HG02884 (cell line): ENCODE results near the gene UBE2N.

Experiments used
- ATAC-seq: cut with Tn5 transposase; IDR thresholded peaks from one replicate; pipeline ENCODE4 v1.9.1; 2021; ENCODE audit warnings: mild to moderate bottlenecking, moderate library complexity; ENCODE audit not compliant: unreplicated experiment

The UBE2N gene

GRCh38 chr12:93441617-93442410 is at the start of gene UBE2N:
UBE2N (minus strand) TSS chr12:93441947; CDS start chr12:93441884, 63 bp downstream.
- ATAC-seq: peak; percentile 76

DNA sequence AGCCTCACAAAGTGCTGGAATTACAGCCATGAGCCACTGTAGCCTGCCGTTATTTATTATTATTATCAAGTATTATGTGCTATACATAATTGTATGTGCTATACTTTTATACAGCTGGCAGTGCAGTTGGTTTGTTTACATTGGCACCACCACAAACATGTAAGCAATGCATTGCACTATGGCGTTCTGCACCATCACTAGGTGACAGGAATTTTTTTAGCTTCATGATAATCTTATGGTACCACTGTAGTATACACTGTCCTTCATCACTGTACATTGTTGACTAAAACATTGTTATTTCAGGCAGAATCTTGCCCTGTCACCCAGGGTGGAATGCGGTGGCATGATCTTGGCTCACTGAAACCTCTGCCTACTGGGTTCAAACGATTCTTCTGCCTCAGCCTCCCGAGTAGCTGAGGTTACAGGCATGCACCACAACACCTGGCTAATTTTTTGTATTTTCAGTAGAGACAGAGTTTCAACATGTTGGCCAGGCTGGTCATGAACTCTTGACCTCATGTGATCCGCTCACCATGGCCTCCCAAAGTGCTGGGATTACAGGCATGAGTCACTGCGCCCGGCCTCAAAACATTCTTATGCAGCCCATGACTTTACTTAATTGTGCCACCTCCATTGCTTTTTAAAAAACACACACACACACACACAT is 42.7 kb upstream of the UBE2N start:
- no peak for ATAC-seq

GRCh38 chr12:93483151-93483807 is 41.5 kb upstream of the UBE2N start:
- no peak for ATAC-seq

DNA sequence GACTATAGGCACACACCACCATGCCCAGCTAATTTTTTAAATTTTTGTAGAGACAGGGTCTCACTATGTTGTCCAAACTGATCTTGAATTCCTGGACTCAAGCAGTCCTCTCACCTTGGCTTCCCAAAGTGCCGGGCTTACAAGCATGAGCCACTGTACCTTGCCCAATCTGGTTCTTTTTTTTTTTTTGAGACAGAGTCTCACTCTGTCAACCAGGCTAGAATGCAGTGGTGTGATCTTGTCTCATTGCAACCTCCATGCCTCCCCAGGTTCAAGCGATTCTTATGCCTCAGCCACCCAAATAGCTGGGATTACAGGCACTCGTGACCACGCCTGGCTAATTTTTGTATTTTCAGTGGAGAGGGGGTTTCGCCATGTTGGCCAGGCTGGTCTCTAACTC is 41.0 kb upstream of the UBE2N start:
- ATAC-seq: no peak

DNA sequence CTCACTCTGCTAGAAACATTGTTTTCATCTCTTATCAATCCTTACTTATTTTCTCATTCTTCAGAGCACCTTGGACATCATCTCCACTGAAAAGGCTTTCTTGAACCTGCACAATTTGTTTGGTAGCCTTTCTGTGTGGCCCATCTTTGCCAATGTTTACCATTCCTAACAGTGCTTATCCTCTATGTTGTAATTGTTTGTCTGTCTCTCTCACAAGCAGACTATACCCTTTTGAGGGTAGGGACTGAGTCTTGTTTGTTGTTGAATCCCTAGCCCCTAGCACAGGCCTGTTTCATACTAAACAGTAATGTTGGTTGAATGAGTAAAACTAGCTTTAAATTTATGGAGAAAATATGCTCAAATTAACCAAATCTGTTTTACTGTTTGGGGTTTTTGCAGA is 34.8 kb upstream of the UBE2N start:
- no peak for ATAC-seq

GRCh38 chr12:93469386-93469785 is 27.6 kb upstream of the UBE2N start:
- no peak for ATAC-seq

DNA sequence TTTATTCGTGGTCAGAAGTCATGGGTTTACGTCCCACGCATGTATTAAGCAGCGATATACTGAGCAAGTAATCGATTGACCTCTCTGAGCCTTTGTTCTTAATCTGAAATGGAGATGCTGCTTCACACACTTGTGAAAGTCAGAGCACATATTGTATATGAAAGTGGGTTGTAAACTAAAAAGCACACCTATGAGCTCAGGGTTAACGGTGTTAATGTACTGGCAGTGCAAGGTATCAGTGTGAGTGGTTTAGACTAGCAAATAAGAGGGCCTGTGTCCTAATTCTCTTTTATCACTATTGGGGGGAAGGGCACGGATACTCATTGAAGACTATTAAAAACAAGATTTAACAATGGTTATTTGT is 26.2 kb upstream of the UBE2N start:
- ATAC-seq: peak; percentile 24

GRCh38 chr12:93467351-93468007 is 25.7 kb upstream of the UBE2N start, which contains the start of gene MRPL42:
MRPL42 (plus strand) TSS chr12:93467514; CDS start chr12:93469286, 1,772 bp downstream.
- ATAC-seq: peak; percentile 86

- peak; percentile 12 for ATAC-seq
Observed at GRCh38 chr12:93466625-93467350, 25.0 kb upstream of the UBE2N start.

DNA sequence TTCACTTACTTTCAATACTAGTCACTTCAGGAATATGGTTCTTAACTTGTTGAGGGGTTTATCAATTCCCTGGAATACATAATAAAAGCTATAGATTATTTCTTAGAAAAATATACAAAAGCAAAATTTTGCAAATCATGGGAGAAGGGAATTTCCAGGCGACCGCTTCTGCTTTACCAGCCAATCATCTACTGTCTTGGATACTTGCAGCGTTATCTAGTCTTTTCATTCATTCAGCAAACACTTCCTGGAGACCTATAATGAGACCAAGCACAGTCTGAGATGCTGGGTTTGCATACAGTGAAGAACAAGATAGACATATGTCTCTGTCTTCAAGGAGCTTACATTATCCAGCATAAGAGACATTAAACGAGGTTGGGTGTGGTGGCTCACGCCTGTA is 24.1 kb upstream of the UBE2N start:
- no peak for ATAC-seq

- ATAC-seq: no peak
Observed at GRCh38 chr12:93461503-93461902, 19.8 kb upstream of the UBE2N start.

DNA sequence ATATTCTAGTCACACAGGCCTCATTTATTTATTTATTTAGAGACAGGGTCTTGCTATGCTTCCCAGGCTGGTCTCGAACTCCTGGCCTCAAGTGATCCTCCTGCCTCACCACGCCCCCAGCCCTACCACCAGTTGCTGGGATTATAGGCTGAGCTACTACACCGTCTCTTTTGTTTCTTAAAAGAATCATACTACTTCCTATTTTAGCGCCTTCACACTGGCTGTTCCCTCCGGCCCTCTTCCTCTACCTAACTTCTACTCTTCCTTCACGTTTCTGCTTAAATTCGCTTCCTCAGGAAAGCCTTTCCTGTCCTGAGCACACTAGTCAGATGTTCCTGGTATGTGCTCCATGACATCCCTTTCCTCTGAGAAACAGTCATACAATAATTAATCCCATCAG is 19.2 kb upstream of the UBE2N start:
- no peak for ATAC-seq

DNA sequence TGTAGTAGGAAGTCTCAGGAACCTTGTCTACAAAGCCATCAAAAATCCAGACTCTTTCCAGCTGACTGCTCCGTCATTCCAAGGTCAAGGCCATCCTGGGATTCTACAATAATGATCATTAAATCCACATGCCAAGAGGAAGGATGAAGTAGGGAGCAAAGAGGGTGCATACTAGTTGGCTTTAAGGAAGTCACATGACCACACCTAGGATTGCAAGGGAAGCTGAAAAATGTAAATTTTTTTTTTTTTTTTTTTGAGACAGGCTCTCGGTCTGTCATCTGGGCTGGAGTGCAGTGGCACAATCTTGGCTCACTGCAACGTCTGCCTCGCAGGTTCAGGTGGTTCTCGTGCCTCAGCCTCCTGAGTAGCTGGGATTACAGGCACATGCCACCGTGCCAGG is 18.3 kb upstream of the UBE2N start:
- ATAC-seq: no peak

DNA sequence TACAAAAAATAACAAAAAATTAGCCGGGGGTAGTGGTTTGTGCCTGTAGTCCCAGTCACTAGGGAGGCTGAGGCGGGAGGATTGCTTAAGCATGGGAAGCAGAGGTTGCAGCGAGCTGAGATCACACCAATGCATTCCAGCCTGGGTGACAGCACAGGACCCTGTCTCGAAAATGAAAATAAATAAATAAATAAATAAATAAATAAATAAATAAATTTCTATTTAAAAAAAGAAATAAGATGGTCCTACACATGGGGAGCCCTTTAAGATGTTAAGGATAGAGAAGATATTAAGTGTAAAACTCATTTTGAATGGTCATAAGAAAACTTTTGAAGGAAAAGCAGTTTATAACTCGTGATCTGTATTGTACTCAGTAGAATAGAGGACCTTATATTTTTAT is 17.4 kb upstream of the UBE2N start:
- no peak for ATAC-seq

- no peak for ATAC-seq
Observed at GRCh38 chr12:93456077-93456476, 14.3 kb upstream of the UBE2N start.

GRCh38 chr12:93453633-93454032 is 11.9 kb upstream of the UBE2N start:
- no peak for ATAC-seq

GRCh38 chr12:93451423-93452158 is 9.8 kb upstream of the UBE2N start:
- no peak for ATAC-seq

DNA sequence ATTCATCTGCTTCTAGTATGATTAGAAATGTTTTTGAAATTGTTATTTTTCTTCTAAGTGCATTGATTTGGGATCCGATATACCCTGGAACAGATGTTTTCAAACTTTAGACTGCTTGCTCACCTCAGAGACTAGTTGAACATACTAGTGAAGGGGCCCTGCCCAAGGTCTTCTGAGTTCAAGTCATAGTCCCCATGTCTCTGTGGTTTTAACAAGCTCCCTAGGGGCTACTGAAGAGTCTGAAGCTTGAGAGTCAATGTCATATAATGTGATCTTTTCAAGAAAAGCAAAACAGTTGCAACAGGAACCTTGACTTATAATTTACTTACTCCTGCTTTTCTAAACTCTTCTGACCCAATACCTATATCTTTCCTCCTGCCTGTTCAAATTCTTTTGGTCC is 7.5 kb upstream of the UBE2N start:
- no peak for ATAC-seq

- ATAC-seq: no peak
Observed at GRCh38 chr12:93448796-93449195, 7.0 kb upstream of the UBE2N start.
